HG03354 (cell line): ENCODE results near the gene CHCHD3.

Experiments used
- ATAC-seq: cut with Tn5 transposase; IDR thresholded peaks from one replicate; pipeline ENCODE4 v1.9.1; 2021; ENCODE audit warnings: mild to moderate bottlenecking; ENCODE audit not compliant: unreplicated experiment, poor library complexity, severe bottlenecking

The CHCHD3 gene

DNA sequence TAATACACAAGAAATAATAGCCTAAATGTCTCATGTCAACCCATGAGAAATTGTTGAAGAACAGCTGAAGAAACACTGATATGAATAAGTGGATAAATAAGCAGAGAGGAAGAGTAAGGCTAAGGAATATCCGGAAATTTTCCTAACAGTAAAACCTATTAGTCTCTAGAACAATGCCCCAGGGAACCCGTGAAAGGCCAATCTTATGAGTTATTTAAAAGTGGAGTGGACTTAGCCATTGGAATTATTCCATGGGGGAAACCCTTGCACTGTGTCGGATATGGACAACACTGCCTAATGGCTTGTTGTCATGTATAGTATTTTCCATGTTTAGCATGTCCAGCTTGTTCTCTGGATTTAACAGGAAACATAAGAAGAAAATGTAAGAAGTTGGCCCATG lies 288.4 kb downstream of the CHCHD3 start:
- no peak for ATAC-seq

DNA sequence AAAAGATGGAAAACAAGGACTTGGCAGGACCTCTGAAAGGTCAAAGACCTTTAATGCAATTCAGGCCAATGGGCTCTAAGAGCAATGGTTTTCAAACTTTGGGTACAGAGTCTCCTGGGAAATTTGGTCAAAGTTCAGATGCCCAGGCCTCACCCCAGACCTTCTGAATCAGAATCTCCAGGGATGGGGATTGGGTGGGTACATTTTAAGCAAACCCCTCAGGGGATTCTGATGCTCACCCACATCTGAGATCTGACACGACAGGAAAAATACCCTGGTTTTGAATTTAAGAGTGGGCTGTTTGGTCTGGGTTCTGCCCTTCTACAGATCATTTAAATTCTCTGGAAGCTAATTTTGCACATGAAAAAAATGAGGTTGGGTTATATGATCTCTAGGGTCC lies 290.9 kb downstream of the CHCHD3 start:
- ATAC-seq, result no peak

DNA sequence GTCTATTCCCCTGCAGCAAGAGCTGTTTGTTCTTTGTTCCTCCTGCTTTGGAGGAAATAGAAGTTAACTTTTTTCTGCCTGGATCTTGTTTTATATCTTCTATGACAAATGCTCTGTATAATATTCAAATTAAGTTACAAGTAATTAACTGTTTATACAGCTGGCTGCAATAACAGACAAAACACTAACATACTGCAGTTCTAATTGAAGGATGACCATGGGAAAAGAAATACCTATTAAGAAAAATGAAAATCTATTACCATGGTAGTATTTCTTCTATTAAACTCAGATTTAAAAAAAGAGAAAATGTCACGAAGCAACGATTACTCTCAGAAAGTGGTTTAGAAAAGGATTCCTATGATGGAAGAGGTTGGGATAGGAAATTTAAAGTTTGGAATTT lies 291.8 kb downstream of the CHCHD3 start:
- no peak for ATAC-seq

DNA sequence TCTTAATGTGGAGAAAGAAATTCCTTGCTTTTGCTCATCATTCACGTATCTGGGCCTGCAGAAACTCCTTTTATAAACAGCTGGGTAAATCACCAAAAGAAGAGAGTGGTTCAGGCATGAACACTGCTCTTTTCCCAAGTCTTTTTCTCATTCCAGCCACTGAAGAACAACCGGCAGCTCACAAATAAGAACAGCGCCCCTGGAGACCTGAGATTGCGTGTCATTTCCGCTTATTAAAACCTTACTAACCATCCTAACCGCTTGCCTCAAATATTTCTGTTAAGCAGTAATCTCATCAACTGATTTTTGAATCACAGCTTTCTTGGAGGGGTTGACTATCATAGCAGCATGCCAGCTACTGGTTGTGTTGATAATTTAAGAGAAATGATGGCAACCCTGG lies 292.6 kb downstream of the CHCHD3 start:
- no peak for ATAC-seq

DNA sequence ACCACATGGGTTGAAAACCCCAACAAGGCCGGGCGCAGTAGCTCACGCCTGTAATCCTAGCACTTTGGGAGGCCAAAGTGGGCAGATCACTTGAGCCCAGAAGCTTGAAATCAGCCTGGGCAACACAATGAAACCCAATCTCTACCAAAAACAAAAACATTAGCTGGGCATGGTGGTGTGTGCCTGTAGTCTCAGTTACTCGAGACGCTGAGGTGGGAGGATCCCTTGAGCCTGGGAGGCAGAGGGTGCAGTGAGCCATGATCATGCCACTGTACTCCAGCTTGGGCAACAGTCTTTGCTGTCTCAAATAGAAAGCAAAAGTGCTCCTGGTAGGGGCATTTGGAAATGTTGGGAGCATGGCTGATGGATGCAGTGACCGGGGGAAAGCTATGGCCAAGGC lies 296.0 kb downstream of the CHCHD3 start:
- no peak for ATAC-seq

DNA sequence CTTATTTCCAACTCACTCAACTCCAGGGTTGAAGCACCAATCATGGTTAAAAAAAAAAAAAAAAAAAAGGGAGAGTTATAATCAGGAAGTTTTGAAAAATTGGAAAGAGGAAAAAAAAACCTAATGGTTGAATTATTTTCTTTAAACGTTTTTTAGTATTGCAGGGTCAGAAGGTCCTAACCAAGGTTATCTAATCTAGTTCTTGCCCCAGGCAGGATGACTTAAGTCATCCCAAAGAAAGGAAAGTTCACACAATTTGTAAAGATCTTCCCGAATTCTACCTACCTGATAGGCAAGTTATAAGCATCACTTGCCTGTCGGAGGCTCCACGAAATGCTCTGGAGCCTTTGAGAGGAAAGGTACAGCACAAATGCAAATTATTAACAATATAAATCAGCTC lies 297.5 kb downstream of the CHCHD3 start:
- ATAC-seq, result no peak

DNA sequence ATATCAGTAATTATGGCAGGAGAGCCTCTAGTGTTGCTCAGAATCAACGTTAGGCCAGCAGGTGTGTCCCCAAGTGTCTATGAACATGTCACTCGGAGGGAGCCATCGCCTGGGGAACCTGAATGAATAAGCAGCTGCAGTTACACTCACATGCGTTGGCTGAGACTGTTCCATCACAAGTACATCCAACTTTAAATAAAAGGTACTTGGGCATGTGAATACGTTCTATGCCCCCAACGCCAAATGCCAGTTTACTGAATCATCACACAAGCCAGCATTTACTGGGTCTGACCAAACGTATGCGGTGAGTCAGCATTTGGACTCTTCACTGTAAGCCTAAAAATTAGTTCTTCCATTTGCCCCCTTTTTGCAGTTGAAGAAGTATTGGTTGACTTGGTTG lies 298.1 kb downstream of the CHCHD3 start:
- no peak for ATAC-seq

DNA sequence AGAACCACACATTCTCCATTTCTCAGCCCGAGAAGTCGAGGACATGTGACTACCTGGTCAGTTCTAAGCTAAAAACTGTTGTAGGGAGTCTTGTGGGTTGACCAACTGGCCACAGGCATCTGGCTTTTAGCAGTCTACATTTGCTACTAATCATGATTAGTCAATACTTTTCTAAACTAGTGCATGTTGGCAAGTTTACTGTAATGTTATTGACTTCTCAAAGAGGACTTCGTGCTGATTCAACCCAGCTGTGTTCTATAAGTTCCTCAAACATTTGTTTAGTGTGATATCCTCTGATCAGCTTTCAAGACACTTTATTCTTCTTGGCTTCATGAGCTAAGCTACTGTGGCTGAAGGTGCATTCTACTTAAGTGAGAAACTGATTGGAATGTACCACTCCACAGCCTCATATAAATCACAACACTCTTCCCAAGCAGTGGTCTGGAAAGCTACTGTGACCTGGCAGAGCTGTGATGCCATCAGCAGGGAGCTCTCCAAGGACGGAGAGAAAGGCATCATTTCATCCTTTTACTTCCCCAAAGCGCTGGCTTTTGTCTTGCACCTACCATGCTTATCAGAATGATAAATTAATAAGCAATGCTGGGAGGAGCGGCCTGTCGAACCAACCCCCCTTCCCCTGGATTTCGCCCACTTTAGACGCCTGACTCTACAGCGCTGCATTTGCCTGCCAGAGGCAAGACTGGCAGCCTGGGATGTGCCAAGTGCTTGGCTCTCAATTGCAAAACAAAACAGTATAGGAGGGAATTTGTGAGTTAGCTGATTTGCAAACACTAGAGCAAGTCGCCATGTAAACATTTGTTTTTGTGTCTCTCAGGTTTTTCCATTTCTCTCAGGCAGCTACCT lies 298.9 kb downstream of the CHCHD3 start:
- ATAC-seq, result no peak

DNA sequence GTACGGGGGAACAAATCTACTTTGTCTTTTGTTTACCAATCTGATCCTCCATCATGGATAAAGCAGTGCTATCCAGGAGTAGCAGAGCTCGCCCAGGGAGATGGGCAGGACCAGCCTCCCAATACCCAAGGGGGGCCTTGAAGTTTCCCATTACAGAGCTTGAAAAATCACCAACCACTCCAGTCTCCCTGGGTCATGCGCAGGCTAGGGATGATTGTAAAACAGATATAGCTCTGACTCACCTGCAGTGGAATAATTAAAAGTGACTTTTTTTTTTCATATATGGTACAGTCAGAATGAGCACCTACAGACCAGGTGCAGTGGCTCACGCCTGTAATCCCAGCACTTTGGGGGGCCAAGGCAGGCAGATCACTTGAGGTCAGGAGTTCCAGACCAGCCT lies 301.1 kb downstream of the CHCHD3 start:
- no peak for ATAC-seq

DNA sequence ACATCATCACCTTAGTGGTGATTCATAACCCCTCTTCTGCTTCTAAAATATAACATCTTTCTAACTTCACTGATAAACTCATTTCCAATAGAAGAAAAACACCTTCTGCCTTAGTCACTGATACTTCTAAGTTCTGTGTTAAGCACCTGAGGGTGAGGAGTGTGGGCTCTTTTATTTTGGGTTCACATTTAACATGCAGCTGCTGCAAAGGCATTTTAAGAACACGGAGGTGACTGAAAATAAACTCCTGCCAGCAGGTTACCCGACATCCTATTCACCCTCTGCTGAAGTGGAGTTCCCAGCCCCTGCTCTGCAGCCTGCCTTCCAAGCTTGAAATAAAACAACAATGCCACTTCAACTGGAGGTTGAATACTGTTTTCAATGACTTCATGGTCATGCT lies 302.7 kb downstream of the CHCHD3 start:
- no peak for ATAC-seq

DNA sequence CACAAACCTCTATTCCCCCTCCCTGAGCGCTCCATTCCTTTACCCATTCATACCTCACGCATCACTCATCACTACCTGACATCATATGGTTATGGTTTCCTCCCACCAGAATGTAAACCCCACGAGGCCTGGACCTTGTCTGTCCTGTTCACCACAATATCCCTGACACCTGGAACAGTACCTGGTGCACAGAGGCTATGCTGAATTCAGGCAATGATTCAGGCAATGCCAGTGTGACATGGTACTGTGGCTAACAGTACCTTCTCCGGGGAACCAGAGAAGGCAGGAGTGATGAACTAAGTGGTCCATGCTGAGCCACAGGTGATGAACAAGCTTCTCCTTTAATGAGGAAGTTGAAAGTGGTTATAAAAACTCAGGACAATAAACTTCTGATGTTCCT lies 303.1 kb downstream of the CHCHD3 start:
- no peak for ATAC-seq

DNA sequence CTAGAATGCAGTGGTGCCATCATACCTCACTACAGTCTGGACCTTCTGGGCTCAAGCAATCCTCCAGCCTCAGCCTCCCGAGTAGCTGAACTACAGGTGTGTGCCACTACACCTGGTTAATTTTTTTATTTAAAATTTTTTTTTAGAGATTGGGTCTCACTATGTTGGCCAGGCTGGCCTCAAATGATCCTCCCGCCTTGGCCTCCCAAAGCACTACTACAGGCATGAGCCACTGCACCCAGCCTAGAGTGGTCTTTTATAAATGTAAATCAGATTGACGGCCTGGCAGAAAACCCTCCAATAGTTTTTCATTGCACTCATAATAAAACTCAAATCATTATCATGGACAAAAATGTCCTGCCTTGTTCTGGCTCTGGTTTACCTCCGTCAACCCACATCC lies 303.9 kb downstream of the CHCHD3 start:
- no peak for ATAC-seq

DNA sequence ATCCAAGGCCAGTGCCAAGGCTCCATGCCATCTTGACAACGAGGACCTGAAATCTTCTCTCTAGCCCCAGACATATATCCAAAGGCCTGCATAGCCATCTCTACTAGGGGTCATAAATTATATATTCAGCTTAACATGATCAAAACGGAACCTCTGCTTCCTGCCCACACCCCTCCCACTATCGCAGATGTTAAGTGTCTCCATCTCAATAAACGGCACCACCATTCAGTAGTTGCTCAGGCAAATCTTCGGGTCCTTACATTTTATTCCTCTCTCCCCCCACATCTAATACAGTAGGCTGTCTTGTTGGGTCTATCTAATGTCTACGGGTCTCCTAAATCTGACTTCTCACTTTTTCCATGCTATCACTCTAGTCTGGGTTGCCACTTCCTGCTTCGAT lies 304.5 kb downstream of the CHCHD3 start:
- ATAC-seq, result no peak

DNA sequence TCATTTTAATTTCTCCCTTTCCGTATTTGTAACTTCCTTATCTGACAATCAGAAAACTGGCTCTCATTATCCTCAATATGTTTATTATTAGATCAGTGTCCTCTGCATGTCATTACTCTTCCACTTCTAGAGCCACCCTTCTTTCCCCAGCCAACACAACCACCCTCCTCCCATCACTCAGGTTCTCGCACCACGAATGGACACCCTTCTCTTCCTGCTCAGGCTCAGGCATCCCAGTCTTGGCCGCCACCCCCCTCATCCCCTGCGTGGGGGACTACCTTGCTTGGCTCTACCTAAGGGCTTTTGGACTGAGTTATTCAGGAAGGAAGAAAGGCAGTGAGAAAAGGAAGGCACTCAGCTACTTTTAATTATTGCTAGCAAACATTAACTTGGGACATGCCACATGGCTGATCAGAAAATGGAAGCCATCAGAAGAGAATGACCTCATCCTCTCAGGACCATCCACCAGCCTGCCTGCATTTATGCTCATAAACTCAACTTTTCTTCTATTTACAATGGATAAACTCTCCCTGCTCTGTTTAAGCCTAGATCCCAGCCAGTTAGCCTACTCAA lies 305.8 kb downstream of the CHCHD3 start:
- ATAC-seq, result no peak

DNA sequence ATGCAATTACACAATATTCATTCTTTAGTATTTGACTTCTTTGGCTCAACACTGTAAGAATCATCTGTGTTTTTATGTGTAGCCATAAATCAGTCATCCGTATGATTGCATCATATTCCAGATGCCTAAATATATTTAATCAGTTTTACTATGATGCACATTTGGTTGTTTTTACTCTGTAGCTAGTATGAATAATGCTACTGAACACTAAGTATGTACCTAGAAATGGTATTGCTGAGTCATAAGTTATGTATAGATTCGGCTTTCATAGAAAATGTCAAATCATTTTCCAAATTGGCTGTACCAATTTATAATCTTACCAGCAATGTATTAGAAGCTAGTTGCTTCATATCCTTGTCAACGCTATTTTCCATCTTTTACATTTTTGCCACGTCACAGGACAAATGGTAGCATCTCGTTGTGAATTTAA lies 308.3 kb downstream of the CHCHD3 start:
- no peak for ATAC-seq

DNA sequence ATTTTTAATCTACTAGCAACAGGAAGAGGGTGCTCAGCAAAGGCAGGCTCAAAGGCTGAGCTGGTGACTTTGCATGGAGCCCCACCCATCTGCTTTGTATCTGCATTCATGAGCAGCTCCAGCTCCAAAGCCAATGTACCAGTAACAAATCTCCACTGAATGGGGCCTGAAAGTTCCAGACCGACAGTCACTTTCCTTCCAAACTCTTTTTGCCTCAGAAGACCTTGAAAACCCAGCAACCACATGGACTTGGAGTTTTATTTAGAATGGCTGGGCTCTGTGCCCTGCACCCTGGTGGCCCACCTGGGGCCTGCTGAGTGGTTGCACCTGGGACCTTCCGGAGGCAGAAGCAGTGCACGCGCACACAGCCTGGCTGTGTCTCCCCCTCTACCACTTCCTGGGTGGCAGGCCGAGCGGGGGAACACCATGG lies 310.6 kb downstream of the CHCHD3 start:
- peak; percentile 57 for ATAC-seq

DNA sequence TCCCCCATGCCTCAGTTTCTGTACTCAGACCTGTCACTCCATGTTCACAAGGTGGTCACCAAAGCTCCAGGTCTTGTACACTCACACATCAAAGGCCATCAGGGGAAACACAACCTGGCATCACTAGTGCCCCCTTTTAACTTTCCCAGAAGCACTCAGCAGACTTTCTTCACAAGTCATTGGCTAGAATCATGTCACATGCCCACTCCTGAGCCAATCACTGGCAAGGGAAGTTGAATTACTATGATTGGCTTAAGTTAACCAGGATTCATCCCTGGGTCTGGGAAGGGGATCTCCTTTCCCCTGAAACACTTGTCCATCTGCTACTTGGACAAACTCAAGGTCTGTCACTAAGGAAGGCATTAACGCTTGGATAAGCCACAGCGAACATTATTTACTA lies 311.8 kb downstream of the CHCHD3 start:
- ATAC-seq, result no peak

DNA sequence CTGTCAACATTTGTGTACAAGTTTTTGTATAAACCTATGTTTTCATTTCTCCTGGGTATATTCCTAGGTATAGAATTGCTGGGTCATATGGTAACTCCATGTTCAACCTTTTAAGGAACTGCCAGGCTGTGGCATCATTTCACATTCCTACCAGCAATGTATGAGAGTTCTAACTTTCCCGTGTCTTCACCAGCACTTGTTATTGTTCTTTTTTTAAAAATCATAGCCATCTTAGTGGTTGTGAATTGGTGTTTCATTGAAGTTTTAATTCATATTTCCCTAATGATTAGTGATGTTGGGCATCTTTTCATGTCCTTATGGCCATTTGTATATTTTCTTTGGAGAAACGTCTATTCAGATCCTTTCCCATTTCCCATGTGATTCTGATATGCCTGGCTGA lies 312.6 kb downstream of the CHCHD3 start:
- ATAC-seq, result no peak

DNA sequence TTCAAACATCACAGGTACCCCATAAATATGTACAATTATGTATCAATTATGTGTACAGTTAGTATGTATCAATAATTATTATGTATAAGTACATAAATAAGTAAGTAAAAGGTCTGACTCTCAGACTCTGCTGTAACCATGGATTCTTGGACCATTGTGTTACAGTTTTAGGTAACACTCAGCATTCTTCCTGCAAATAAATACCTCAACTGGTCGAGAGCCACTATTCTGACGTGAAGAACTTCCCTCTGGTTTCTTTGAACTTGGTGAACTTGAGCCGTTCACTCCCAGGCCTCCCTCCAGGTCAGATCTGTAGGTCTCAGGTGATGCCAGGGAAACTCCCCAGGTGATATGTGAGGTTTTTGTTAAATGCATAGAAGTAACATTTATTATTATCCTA lies 313.8 kb downstream of the CHCHD3 start:
- no peak for ATAC-seq

DNA sequence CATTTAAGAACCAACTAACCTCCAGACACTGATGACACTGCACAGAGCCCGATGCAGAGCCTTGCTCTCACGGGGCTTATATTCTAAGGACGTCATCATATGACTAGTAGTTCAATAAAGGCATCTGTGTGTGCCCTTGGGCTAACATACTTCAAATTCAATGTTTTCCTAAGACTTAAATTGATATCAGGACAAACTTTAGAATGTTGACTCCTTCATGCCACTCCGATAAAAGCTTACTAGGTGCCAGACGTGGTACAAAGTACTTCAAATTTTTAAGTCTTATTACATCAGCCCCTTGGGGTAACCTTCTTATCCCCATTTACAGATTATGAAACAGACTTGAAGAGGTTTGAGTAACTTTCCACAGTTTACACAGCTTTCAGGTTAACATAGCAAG lies 314.5 kb downstream of the CHCHD3 start:
- ATAC-seq, result no peak

DNA sequence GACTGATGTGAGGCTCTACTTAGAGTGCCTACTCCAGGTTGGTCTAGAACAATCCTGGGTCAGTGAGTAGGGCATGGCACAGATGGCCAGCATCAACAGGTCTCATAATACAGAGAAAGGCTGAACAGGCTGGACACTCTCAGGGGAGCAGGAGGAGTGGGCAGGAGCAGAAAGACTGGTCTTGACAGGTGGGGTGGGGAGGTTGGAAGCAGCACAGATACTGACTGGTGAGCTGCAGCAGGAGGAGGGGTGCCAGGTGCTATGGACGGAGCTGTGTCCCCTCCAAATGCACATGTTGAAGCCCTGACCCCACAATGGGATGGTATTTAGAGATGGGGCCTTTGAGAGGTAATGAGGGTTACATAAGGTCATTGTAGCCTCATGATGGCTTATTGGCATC lies 315.2 kb downstream of the CHCHD3 start:
- ATAC-seq, result no peak

DNA sequence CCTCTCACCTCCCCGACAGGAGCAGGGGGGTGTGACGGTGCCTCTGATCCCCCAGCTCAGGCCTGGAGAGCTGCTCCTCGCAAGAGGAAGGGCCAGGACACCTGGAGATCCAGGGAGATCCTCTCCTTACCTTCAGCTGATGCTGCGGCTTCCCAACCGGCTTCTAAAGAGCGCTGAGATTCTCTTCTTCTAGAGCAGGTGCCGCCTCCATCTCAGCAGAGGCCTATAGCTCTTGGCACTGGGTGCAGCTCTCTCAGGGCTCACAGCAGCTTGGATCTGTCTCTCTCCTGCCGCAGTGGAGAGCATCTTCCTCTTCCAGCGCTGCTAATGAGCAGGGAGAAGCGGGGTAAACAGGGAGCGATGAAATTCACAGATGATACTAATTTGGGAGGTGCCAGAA lies 316.0 kb downstream of the CHCHD3 start:
- ATAC-seq, result no peak
